Chondrocyte (in vitro differentiated cells): ENCODE measurements around the gene CTDSP2. TPM values are rescaled to one million over a fixed set of nuclear protein-coding genes. Genes with fewer than 3 reads are reported as not detected.
"Not testable (repeated sequence)": the region's sequence is repeated elsewhere in the genome, so short reads cannot be mapped to it uniquely, and the experiment has no call there.

Experiments
- DNase-seq: peaks from one replicate; pipeline ENCODE4 v3.0.0; 2021; ENCODE audit warnings: mixed read lengths, low spot score
- H3K27ac Mint-ChIP-seq: one replicate; pipeline ENCODE4 v1.8.0; 2021; ENCODE audit warnings: mild to moderate bottlenecking, moderate library complexity, mixed read lengths; ENCODE audit not compliant: unreplicated experiment
- H3K27me3 Mint-ChIP-seq: 2 replicates; pipeline ENCODE4 v1.8.0; 2021; ENCODE audit warnings: low read depth, mixed read lengths
- H3K36me3 Mint-ChIP-seq: 2 replicates; pipeline ENCODE4 v1.8.0; 2021; ENCODE audit warnings: low read depth, mixed read lengths
- H3K4me1 Mint-ChIP-seq: 2 replicates; pipeline ENCODE4 v1.8.0; 2021; ENCODE audit warnings: low read depth, mild to moderate bottlenecking, mixed read lengths
- H3K4me3 Mint-ChIP-seq: one replicate; pipeline ENCODE4 v1.8.0; 2021; ENCODE audit warnings: mild to moderate bottlenecking, moderate library complexity, mixed read lengths; ENCODE audit not compliant: unreplicated experiment
- H3K9me3 Mint-ChIP-seq: 2 replicates; pipeline ENCODE4 v1.8.0; 2021; ENCODE audit warnings: low read depth, mixed read lengths
- total RNA-seq: library from RNA; stranded (reverse); gene quantifications from 3 replicates; pipeline ENCODE4 v1.2.1, GENCODE V29; 2021
- TF ChIP-seq, protein P1 (sequence below): fragments of 200-600 bp; sonication (generic); IDR thresholded peaks from 2 replicates; pipeline ENCODE4 v1.5.0; 2021; ENCODE audit warnings: antibody characterized with exemption, mild to moderate bottlenecking, moderate library complexity

CTDSP2 gene
- total RNA-seq, 1 donor from 2014 or later = 113 TPM

DNA sequence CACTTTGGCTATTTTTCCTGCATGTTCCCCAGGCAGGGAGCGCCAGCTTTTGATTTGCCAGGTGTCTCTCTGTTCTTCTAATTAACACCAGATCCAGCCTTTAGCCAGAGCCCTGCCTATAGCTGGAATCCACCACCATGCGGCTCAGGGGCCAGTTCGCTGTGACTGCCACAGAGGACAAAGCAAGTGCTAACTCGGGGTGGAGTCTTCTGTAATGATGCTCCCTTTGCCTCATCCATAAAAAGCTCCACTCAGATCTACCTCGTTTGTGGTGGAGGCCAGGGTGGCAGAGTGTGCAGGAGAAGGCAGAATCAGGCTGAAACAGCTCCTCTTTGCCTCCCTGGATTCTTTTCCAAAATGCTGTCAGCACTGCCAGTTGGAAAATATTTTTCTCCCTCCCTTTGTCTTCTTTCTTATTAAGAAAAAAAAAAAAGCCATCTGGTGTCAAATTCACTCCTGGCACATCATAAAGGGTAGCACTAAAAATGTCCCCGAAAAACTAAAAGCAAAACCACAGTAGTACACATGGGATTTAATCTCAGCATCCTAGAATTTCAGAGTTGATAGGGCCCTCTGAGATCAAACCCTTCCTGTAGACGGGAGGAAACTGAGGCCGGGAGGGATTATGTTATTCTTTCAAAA is 18.0 kb upstream of the CTDSP2 start:
- peak overlapping the region; percentile 77 for H3K27ac Mint-ChIP-seq
- H3K27me3 Mint-ChIP-seq = no peaks in the 10 kb centered on the region
- H3K4me1 Mint-ChIP-seq = peaks cover 32% of the 10 kb centered on the region
- TF ChIP-seq, protein P1, sequence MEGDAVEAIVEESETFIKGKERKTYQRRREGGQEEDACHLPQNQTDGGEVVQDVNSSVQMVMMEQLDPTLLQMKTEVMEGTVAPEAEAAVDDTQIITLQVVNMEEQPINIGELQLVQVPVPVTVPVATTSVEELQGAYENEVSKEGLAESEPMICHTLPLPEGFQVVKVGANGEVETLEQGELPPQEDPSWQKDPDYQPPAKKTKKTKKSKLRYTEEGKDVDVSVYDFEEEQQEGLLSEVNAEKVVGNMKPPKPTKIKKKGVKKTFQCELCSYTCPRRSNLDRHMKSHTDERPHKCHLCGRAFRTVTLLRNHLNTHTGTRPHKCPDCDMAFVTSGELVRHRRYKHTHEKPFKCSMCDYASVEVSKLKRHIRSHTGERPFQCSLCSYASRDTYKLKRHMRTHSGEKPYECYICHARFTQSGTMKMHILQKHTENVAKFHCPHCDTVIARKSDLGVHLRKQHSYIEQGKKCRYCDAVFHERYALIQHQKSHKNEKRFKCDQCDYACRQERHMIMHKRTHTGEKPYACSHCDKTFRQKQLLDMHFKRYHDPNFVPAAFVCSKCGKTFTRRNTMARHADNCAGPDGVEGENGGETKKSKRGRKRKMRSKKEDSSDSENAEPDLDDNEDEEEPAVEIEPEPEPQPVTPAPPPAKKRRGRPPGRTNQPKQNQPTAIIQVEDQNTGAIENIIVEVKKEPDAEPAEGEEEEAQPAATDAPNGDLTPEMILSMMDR = peak; percentile 51
- no peaks in the 10 kb centered on the region for H3K9me3 Mint-ChIP-seq
- H3K4me3 Mint-ChIP-seq = peak overlapping the region; percentile 27
- H3K36me3 Mint-ChIP-seq = no peaks in the 10 kb centered on the region
- no peak for DNase-seq

DNA sequence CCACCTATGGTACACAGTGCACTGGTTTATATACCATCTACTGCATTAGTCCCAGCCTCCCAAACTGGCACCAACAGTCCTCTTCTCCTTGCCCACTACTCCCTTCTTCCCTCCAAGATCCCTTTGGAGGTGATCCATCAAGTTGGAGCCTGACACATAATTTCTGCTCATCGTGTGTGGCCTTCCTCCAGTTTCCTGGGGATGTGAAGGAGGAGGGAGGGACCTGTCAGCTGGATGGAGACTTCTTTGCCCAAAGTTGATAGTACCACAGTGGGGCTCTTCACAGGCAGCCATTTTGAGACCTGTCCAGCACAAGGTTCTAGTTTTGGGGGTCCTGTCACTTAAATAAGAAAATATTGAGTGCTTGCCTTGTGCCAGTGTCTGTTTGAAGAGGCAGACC is 17.1 kb upstream of the CTDSP2 start:
- no peaks in the 10 kb centered on the region for H3K36me3 Mint-ChIP-seq
- DNase-seq = no peak
- no peaks in the 10 kb centered on the region for H3K9me3 Mint-ChIP-seq
- H3K27me3 Mint-ChIP-seq = no peaks in the 10 kb centered on the region
- H3K4me3 Mint-ChIP-seq = no peak overlapping the region
- TF ChIP-seq, protein P1 = no peak
- H3K27ac Mint-ChIP-seq = no peak overlapping the region
- peaks cover 24% of the 10 kb centered on the region for H3K4me1 Mint-ChIP-seq

DNA sequence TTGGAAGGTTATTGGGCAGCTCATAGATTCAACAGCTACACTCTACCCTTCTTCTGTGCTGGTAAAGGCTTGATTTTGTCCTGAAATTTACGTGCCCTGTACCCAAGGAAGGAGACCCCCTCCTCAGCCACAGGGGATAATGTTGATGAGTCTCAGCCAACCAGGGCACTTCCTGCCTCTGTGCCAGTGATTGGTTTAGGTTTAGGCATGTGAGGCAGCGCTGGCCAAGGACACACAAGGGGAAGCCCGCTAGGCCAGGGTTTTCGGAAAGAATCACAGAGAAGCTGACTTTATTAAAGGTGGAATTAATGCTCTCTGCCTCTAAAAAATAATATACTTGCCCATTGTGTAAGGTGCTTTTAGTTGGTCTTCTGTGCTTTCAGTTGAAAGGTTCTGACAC is 15.4 kb upstream of the CTDSP2 start:
- Mint-ChIP-seq H3K36me3 (peaks cover 1% of the 10 kb centered on the region), H3K9me3 (no peaks in the 10 kb centered on the region), H3K4me3 (no peak overlapping the region), H3K27me3 (no peaks in the 10 kb centered on the region), H3K27ac (no peak overlapping the region), H3K4me1 (peaks cover 18% of the 10 kb centered on the region)
- TF ChIP-seq, protein P1 = no peak
- no peak for DNase-seq

DNA sequence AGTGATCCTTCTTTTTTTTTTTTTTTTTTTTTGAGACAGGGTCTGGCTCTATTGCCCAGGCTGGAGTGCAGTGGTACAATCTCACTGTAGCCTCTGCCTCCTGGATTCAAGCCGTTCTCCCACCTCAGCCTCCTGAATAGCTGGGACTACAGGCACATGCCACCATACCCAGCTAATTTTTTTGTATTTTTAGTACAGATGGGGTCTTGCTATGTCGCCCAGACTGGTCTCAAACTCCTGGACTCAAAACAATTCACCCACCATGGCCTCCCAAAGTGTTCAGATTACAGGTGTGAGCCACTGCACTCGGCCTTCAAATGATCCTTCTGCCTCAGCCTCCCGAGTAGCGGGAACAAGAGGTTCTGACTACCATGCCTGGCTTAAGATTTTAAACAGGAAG is 14.4 kb upstream of the CTDSP2 start:
- not testable (repeated sequence) for H3K4me3 Mint-ChIP-seq, H3K27ac Mint-ChIP-seq, H3K9me3 Mint-ChIP-seq, H3K27me3 Mint-ChIP-seq, H3K36me3 Mint-ChIP-seq, DNase-seq
- peaks cover 18% of the 10 kb centered on the region for H3K4me1 Mint-ChIP-seq

DNA sequence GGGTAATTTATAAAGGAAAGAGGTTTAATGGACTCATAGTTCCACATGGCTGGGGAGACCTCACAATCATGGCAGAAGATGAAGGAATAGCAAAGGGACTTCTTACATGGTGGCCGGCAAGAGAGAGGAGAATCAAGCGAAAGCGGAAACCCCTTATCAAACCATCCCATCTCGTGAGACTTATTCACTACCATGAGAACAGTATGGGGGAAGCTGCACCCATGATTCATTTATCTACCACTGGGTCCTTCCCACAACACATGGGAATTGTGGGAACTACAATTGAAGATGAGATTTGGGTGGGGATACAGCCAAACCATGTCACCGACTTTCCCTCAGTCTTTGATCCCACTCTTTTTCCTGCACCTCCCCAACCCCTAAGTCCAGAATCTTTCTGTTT is 12.6 kb upstream of the CTDSP2 start:
- Mint-ChIP-seq H3K27me3 (no peaks in the 10 kb centered on the region), H3K9me3 (peaks cover 4% of the 10 kb centered on the region), H3K36me3 (peaks cover 1% of the 10 kb centered on the region), H3K27ac (no peak overlapping the region), H3K4me3 (no peak overlapping the region), H3K4me1 (peaks cover 6% of the 10 kb centered on the region)
- TF ChIP-seq, protein P1 = no peak
- no peak for DNase-seq

DNA sequence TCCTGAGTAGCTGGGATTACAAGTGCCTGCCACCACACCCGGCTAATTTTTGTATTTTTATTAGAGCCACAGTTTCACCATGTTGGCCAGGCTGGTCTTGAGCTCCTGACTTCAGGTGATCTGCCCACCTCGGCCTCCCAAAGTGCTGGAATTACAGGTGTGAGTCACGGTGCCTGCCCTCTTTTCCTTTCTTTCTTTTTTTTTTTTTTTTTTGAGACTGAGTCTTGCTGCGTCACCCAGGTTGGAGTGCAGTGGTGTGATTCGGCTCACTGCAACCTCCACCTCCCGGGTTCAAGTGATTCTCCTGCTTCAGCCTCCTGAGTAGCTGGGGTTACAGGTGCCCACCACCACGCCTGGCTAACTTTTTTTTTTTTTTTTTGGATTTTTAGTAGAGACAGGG is 11.6 kb upstream of the CTDSP2 start:
- H3K4me1 Mint-ChIP-seq, H3K4me3 Mint-ChIP-seq, H3K27ac Mint-ChIP-seq, H3K27me3 Mint-ChIP-seq, H3K36me3 Mint-ChIP-seq, H3K9me3 Mint-ChIP-seq, DNase-seq: not testable (repeated sequence)
